Gastroesophageal sphincter (tissue), 4 donors: ENCODE data around the gene PAK1. TPM values are rescaled to one million over a fixed set of nuclear protein-coding genes. Genes with fewer than 3 reads are reported as not detected.

Experiments
- ATAC-seq: fragments of 150-250 bp; one replicate; pipeline ENCODE4 v1.9.1; 2016; ENCODE audit warnings: mild to moderate bottlenecking, moderate library complexity
- H3K27ac ChIP-seq, 4 donors: fragments of 200-600 bp; sonication (generic) in 3 of 4; 1 replicate in 3 of 4; 2 replicates in 1 of 4; pipeline ENCODE4 v1.5.1; 2016 to 2019
- H3K27me3 ChIP-seq: fragments of 200-600 bp; sonication (generic); one replicate; pipeline ENCODE4 v1.5.1; 2019
- H3K36me3 ChIP-seq, 2 donors: fragments of 200-600 bp; sonication (generic); one replicate each; pipeline ENCODE4 v1.5.1; 2019; ENCODE audit warnings: control low read depth in 1 of 2
- H3K4me1 ChIP-seq, 3 donors: fragments of 200-600 bp; sonication (generic); 1 replicate in 2 of 3; 2 replicates in 1 of 3; pipeline ENCODE4 v1.5.1; 2016 to 2019; ENCODE audit warnings: control low read depth in 2 of 3
- H3K4me3 ChIP-seq, 2 donors: fragments of 200-600 bp; sonication (generic); one replicate each; pipeline ENCODE4 v1.5.1; 2019; ENCODE audit warnings: mild to moderate bottlenecking in 1 of 2, moderate library complexity in 1 of 2
- H3K9me3 ChIP-seq, 3 donors: fragments of 200-600 bp; sonication (generic); one replicate each; pipeline ENCODE4 v1.5.1; 2017 to 2019; ENCODE audit warnings: control low read depth in 2 of 3
- CTCF ChIP-seq, 4 experiments: fragments of 200-600 bp in 2 of 4; fragments of 450-650 bp in 2 of 4; sonication (generic) in 1 of 4; IDR thresholded peaks; one replicate each; pipeline ENCODE4 v1.5.1; 2017 to 2019; ENCODE audit warnings: antibody characterized with exemption in 4 of 4, mild to moderate bottlenecking in 2 of 4, moderate library complexity in 2 of 4
- EP300 ChIP-seq: sonication (generic); formaldehyde crosslinking; IDR thresholded peaks from one replicate; pipeline ENCODE4 v1.6.1; 2017; ENCODE audit warnings: antibody characterized with exemption, mild to moderate bottlenecking
- POLR2A ChIP-seq, 2 donors: fragments of 450-650 bp; IDR thresholded peaks; one replicate each; pipeline ENCODE4 v1.6.1; 2017; ENCODE audit warnings: antibody characterized with exemption in 2 of 2, mild to moderate bottlenecking in 2 of 2, moderate library complexity in 1 of 2
- POLR2AphosphoS5 ChIP-seq: sonication (generic); formaldehyde crosslinking; IDR thresholded peaks from one replicate; pipeline ENCODE4 v1.6.1; 2017; ENCODE audit warnings: antibody characterized with exemption
- WGBS, 2 donors: methylation state at CpG; one replicate each; pipeline ENCODE4 v1.1.5; 2018; ENCODE audit warnings: low coverage in 1 of 2; 5-methylcytosine and 5-hydroxymethylcytosine counted together
- total RNA-seq, 4 donors: library from RNA; depleted of rRNA; stranded (reverse); fragments of >200 nt; gene quantifications; one replicate each; pipeline ENCODE4 v1.1.0, GENCODE V29; 2016

Gene PAK1
- total RNA-seq, 4 donors from 2014 or later: 29.8 to 48.1 (median 40.2) TPM

GRCh38 chr11:77283101-77283500, 190.8 kb downstream of the PAK1 start:
- 59 to 90% methylated on average over 2 to 3 of the region's 3 CpGs for WGBS, 2 donors
- Histone ChIP-seq H3K4me1 (no peaks in the 10 kb centered on the region), H3K4me3 (no peak overlapping the region), H3K27ac (no peak overlapping the region), H3K9me3 (no peaks in the 10 kb centered on the region), H3K36me3 (no peaks in the 10 kb centered on the region), H3K27me3 (no peaks in the 10 kb centered on the region)
- no peak for ATAC-seq
- TF ChIP-seq CTCF (IDR thresholded peaks at IDR 0.05) (no peak), EP300 (no peak), POLR2A (IDR thresholded peaks at IDR 0.05) (no peak), POLR2AphosphoS5 (no peak)

- H3K36me3 ChIP-seq: no peaks in the 10 kb centered on the region
- ATAC-seq: no peak
- no peak overlapping the region for H3K27ac ChIP-seq
- H3K4me1 ChIP-seq: no peaks in the 10 kb centered on the region
- no peaks in the 10 kb centered on the region for H3K9me3 ChIP-seq
- H3K27me3 ChIP-seq: no peaks in the 10 kb centered on the region
- TF ChIP-seq CTCF (IDR thresholded peaks at IDR 0.05) (no peak), POLR2AphosphoS5 (no peak), POLR2A (IDR thresholded peaks at IDR 0.05) (no peak), EP300 (no peak)
- 67 to 88% methylated on average over 2 of the region's 2 CpGs for WGBS, 2 donors
- H3K4me3 ChIP-seq: no peak overlapping the region
Observed at GRCh38 chr11:77278595-77279506, 195.0 kb downstream of the PAK1 start.

- Histone ChIP-seq H3K4me3 (no peak overlapping the region), H3K36me3 (no peaks in the 10 kb centered on the region), H3K4me1 (no peaks in the 10 kb centered on the region), H3K9me3 (no peaks in the 10 kb centered on the region), H3K27me3 (no peaks in the 10 kb centered on the region), H3K27ac (no peak overlapping the region)
- WGBS, 2 donors: 60 to 100% methylated on average over 2 of the region's 2 CpGs
- no peak for TF ChIP-seq EP300
- TF ChIP-seq CTCF (IDR thresholded peaks at IDR 0.05): no peak
- TF ChIP-seq POLR2A (IDR thresholded peaks at IDR 0.05): no peak
- TF ChIP-seq POLR2AphosphoS5: no peak
- ATAC-seq: no peak
Observed at GRCh38 chr11:77276271-77276670, 197.6 kb downstream of the PAK1 start.

Other genes starting within 250 kb of the PAK1 start
- not detected for gene GDPD4, start 172.4 kb downstream of the PAK1 start, total RNA-seq
- 1 to 10 TPM in 2 of 4 donors, under 1 TPM in 1, not detected in 1; 0.96 to 1.5 (median 1.1) TPM for gene AQP11, start 115.9 kb upstream of the PAK1 start, total RNA-seq
- 10 to 100 TPM; 53.6 to 98.6 (median 79.9) TPM for gene CLNS1A, start 163.7 kb upstream of the PAK1 start, total RNA-seq